Measurements from ENCODE around the gene DGLUCY.
"Not testable (repeated sequence)": the region's sequence is repeated elsewhere in the genome, so short reads cannot be mapped to it uniquely, and the experiment has no call there.

The DGLUCY gene

DNA sequence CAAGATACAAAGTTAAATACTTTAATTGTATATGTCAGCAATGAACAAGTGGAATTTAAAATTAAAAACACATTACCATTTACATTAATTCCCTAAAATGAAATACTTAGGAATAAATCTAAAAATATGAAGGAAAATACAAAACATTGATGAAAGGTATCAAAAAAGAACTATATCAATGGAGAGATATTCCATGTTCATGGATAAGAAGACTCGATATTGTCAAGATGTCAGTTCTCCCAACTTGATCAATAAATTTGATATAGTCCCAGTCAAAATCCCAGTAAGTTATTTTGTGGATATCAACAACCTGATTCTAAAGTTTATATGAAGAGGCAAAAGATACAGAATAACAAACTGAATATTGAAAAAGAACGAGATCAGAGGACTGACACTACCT, 97.1 kb downstream of the DGLUCY start:
- H3K36me3 ChIP-seq (ENCODE audit: insufficient read depth, low read length) = no peaks in the 10 kb centered on the region; the same call in 1 of the 2 replicates
- no peak overlapping the region for H3K9ac ChIP-seq (ENCODE audit: low read depth, low read length)
- H3K4me1 ChIP-seq (ENCODE audit: insufficient read depth, low read length) = no peaks in the 10 kb centered on the region
- H3K9me3 ChIP-seq (ENCODE audit: control insufficient read depth, insufficient read depth, low read length) = no peaks in the 10 kb centered on the region

- H3K4me1 ChIP-seq (ENCODE audit: insufficient read depth, low read length) = no peaks in the 10 kb centered on the region
- no peaks in the 10 kb centered on the region for H3K9me3 ChIP-seq (ENCODE audit: control insufficient read depth, insufficient read depth, low read length)
- no peak overlapping the region for H3K9ac ChIP-seq (ENCODE audit: low read depth, low read length)
- H3K36me3 ChIP-seq (ENCODE audit: insufficient read depth, low read length) = no peaks in the 10 kb centered on the region; the same call in 1 of the 2 replicates
These were observed 100.4 kb downstream of the DGLUCY start for GRCh38 chr14:91214306-91214705.

DNA sequence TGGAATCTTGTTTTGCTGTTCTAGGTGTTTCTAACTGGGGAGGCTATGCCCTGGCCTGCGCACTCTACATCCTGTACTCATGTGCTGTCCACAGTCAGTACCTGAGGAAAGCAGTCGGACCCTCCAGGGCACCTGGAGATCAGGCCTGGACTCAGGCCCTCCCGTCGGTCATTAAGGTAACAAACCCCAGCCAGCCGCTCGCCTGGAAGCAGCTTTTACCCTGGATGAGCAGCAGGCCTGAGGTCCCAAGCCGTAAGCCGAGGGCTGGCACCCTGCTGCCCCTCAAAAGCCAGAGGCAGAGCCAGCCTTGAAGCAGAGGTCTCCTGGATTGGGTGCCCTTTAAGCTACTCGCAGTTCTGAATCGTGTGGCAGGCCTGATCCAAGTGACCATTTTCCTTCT, 101.5 kb downstream of the DGLUCY start:
- Histone ChIP-seq H3K36me3 (ENCODE audit: insufficient read depth, low read length) (no peaks in the 10 kb centered on the region; the same call in 1 of the 2 replicates), H3K4me1 (ENCODE audit: insufficient read depth, low read length) (no peaks in the 10 kb centered on the region), H3K9ac (ENCODE audit: low read depth, low read length) (no peak overlapping the region), H3K9me3 (ENCODE audit: control insufficient read depth, insufficient read depth, low read length) (no peaks in the 10 kb centered on the region)

DNA sequence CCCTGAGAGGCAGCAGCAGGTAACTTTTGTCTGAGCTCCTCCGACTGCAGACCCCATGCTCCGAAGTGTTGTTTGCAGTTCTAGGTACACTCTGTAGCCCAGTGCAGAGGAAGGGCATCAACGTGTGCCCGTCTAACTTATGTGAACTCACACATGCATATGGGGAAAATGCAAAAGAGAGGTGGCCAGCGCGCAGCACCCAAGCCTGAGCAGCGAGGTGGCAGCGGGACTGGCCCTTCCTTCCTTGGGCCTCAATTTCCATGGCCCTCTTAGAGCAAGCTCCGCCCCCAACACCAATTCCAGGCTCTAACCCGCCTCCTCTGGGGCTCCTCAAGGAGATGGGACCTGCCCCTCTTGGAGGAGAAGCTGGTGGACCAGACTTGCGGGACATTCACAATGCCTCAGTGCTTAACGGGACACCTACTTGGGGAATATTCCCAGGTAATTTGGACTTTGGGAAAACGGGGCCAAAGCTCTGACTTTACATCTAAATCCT, 102.9 kb downstream of the DGLUCY start:
- no peaks in the 10 kb centered on the region; the same call in 1 of the 2 replicates for H3K36me3 ChIP-seq (ENCODE audit: insufficient read depth, low read length)
- no peaks in the 10 kb centered on the region for H3K4me1 ChIP-seq (ENCODE audit: insufficient read depth, low read length)
- H3K9ac ChIP-seq (ENCODE audit: low read depth, low read length) = no peak overlapping the region
- H3K9me3 ChIP-seq (ENCODE audit: control insufficient read depth, insufficient read depth, low read length) = no peaks in the 10 kb centered on the region

DNA sequence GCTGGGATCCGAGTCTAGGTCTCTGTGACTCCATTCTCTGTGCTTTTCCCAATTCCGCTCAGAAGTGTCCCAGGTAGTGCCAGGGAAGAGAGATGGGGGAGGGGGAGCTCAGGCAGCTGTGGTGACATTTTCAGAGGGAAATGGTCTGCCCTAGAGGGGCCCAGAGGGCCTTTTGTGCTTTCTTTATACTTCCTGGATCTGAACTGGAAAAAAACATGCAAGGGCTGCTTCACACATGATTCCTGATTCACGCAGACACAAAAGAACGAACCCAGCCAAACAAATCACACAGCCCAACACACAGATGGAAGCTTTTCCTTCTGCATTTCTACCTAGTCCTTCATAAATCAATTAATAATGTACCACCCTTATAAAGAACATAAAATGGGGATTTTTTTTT, 104.1 kb downstream of the DGLUCY start:
- no peaks in the 10 kb centered on the region for H3K4me1 ChIP-seq (ENCODE audit: insufficient read depth, low read length)
- no peaks in the 10 kb centered on the region; the same call in 1 of the 2 replicates for H3K36me3 ChIP-seq (ENCODE audit: insufficient read depth, low read length)
- no peaks in the 10 kb centered on the region for H3K9me3 ChIP-seq (ENCODE audit: control insufficient read depth, insufficient read depth, low read length)
- H3K9ac ChIP-seq (ENCODE audit: low read depth, low read length) = no peak overlapping the region

GRCh38 chr14:91219517-91220389, 105.9 kb downstream of the DGLUCY start:
- no peak overlapping the region for H3K9ac ChIP-seq (ENCODE audit: low read depth, low read length)
- no peaks in the 10 kb centered on the region for H3K4me1 ChIP-seq (ENCODE audit: insufficient read depth, low read length)
- H3K9me3 ChIP-seq (ENCODE audit: control insufficient read depth, insufficient read depth, low read length) = no peaks in the 10 kb centered on the region
- H3K36me3 ChIP-seq (ENCODE audit: insufficient read depth, low read length) = no peaks in the 10 kb centered on the region

DNA sequence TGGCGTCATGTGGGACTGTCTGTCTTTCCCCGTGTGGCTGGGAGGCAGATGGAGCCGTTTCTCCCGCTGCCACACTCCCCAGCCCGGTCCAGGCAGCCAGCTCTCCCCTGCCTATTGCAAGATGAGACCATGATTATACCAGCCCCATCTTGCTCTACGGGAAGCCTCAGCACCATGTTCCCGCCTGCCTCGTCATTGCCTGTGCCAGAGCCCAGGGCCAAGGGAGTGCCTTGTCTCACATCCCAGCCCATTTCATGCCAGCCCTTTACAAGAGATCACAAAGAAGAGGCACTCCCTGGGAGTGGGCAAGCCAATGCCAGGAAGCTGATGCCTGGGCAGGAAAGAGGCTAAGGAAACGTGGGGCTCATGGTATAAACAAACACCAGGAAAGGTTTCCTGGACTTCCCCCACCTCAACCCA, 106.7 kb downstream of the DGLUCY start:
- no peaks in the 10 kb centered on the region for H3K4me1 ChIP-seq (ENCODE audit: insufficient read depth, low read length)
- no peaks in the 10 kb centered on the region for H3K9me3 ChIP-seq (ENCODE audit: control insufficient read depth, insufficient read depth, low read length)
- no peak overlapping the region for H3K9ac ChIP-seq (ENCODE audit: low read depth, low read length)
- H3K36me3 ChIP-seq (ENCODE audit: insufficient read depth, low read length) = no peaks in the 10 kb centered on the region

GRCh38 chr14:91221270-91221669, 107.4 kb downstream of the DGLUCY start:
- no peaks in the 10 kb centered on the region for H3K36me3 ChIP-seq (ENCODE audit: insufficient read depth, low read length)
- H3K4me1 ChIP-seq (ENCODE audit: insufficient read depth, low read length) = no peaks in the 10 kb centered on the region
- H3K9ac ChIP-seq (ENCODE audit: low read depth, low read length) = no peak overlapping the region
- H3K9me3 ChIP-seq (ENCODE audit: control insufficient read depth, insufficient read depth, low read length) = no peaks in the 10 kb centered on the region

GRCh38 chr14:91223028-91223783, 109.3 kb downstream of the DGLUCY start:
- Histone ChIP-seq H3K9me3 (ENCODE audit: control insufficient read depth, insufficient read depth, low read length) (no peaks in the 10 kb centered on the region), H3K36me3 (ENCODE audit: insufficient read depth, low read length) (no peaks in the 10 kb centered on the region), H3K9ac (ENCODE audit: low read depth, low read length) (no peak overlapping the region), H3K4me1 (ENCODE audit: insufficient read depth, low read length) (peaks cover 5% of the 10 kb centered on the region; the same call in 1 of the 2 replicates)

DNA sequence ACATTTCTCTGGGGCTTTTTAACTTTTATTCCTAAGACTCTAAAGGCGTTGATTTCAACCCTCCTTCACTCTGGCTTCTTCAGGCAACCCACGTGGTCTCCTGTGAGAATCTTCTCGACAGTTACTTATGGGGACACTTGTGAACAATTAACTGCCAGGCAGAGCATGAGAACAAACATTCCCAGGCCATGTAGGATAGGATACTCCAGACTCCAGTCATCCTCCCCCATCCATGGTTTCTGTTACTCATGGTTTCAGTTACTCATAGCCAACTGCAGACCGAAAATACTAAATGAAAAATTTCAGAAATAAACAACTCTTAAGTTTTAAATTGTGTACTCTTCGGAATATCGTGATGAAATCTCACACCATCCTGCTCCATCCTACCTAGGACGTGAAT, 111.2 kb downstream of the DGLUCY start:
- Histone ChIP-seq H3K36me3 (ENCODE audit: insufficient read depth, low read length) (no peaks in the 10 kb centered on the region), H3K9me3 (ENCODE audit: control insufficient read depth, insufficient read depth, low read length) (no peaks in the 10 kb centered on the region), H3K4me1 (ENCODE audit: insufficient read depth, low read length) (peaks cover 12% of the 10 kb centered on the region), H3K9ac (ENCODE audit: low read depth, low read length) (no peak overlapping the region)

DNA sequence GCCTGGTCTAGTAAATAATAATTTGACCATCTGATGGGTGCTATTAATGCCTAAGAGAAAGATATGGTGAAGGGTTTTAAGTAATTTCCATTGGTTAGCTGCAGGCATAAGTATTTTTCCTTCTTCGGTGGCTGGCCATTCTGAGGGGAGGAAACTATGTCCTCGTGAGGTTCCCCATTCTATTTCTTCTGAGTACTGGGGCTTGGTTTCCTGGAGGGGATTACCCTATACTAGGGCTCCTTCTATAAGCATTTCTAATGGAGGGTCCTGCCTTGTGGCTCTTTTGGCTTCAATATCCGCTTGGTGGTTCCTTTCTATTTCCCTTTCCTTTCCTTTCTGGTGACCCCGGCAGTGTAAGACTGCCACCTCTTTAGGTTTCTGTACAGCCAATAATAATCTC, 112.5 kb downstream of the DGLUCY start:
- peaks cover 12% of the 10 kb centered on the region for H3K4me1 ChIP-seq (ENCODE audit: insufficient read depth, low read length)
- not testable (repeated sequence) for H3K9me3 ChIP-seq (ENCODE audit: control insufficient read depth, insufficient read depth, low read length); H3K36me3 ChIP-seq (ENCODE audit: insufficient read depth, low read length); H3K9ac ChIP-seq (ENCODE audit: low read depth, low read length)

DNA sequence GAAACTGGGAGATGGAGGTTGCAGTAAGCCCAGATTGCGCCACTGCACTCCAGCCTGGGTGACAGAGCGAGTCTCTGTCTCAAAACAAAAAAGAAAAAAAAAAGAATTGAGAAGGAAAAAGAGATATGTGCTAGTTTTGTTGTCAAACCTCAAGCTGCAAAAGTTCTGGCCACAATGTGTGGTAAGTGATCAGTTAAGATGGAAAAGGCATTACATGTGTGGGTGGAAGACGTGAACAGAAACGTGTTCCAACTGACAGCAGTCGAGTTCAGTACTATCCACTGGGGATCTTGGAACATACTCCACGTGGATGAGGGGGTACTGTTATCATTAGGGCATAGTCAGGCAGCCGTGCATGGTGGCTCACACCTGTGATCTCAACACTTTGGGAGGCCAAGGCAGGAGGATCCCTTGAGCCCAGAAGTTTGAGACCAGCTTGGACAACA, 113.3 kb downstream of the DGLUCY start:
- Histone ChIP-seq H3K4me1 (ENCODE audit: insufficient read depth, low read length) (peaks cover 12% of the 10 kb centered on the region), H3K9me3 (ENCODE audit: control insufficient read depth, insufficient read depth, low read length) (peaks cover 5% of the 10 kb centered on the region), H3K9ac (ENCODE audit: low read depth, low read length) (no peak overlapping the region), H3K36me3 (ENCODE audit: insufficient read depth, low read length) (no peaks in the 10 kb centered on the region; the same call in 1 of the 2 replicates)

DNA sequence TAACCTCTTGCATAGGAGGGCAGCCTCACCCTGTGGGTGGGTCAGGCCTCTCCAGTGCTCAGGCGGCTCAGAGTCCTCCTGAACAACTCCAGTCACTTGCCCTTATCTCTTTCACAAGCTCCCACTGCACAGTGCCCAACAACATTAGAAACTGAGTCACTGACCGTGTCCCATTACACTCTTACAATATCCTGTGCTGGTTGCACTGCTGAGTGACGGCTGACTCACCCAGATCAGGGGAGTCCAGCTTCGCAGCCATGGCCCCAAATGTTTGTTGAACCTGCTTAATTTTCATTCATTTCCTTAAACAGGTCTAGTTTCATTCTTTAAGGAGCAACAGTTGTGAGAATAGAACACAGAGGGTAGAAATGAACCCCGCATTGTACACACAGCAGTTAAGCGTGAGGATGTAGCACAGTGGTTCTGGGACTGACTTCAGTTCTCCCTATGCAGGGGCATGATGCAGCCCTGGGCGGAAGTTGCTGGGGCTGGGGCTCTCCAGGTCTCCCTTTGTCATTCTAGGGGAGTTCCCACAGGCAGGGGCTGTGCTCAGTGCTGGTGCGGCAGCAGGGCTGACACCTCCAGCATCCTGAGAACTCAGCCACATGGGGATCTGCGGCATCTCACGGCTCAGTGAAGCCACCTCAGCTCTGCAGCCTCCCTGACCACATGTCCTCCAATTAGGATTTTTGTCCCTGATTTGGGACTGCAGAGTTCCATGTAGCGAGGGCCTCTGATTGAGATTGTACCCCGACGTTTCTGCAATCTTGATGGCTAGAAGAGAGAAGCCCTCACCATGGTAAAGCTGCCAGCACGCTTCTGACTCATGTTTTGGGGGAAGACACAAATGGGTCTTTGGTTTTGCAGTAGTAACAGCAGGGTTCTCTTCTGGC, 114.5 kb downstream of the DGLUCY start:
- peaks cover 12% of the 10 kb centered on the region for H3K4me1 ChIP-seq (ENCODE audit: insufficient read depth, low read length)
- H3K36me3 ChIP-seq (ENCODE audit: insufficient read depth, low read length) = no peaks in the 10 kb centered on the region; the same call in 1 of the 2 replicates
- no peak overlapping the region for H3K9ac ChIP-seq (ENCODE audit: low read depth, low read length)
- H3K9me3 ChIP-seq (ENCODE audit: control insufficient read depth, insufficient read depth, low read length) = peaks cover 5% of the 10 kb centered on the region

- Histone ChIP-seq H3K9me3 (ENCODE audit: control insufficient read depth, insufficient read depth, low read length) (peaks cover 5% of the 10 kb centered on the region), H3K4me1 (ENCODE audit: insufficient read depth, low read length) (peaks cover 12% of the 10 kb centered on the region), H3K9ac (ENCODE audit: low read depth, low read length) (no peak overlapping the region), H3K36me3 (ENCODE audit: insufficient read depth, low read length) (no peaks in the 10 kb centered on the region; the same call in 1 of the 2 replicates)
These were observed 115.1 kb downstream of the DGLUCY start for GRCh38 chr14:91229005-91229382.

Data from ES-I3 (cell line).